Endothelial cell of umbilical vein (primary cell): ENCODE measurements around the gene THAP4. TPM values are rescaled to one million over a fixed set of nuclear protein-coding genes. Genes with fewer than 3 reads are reported as not detected.

Source experiments
- BruUV-seq: library from RNA; stranded (reverse); fragments of 400-500 nt; replicated peaks from 2 replicates; lab custom pipeline; 2021; lab: Mats Ljungman, UMichigan
- CTCF ChIA-PET: fragments of 300-600, 350-600 bp; sonication (Branson Sonifier 250); formaldehyde crosslinking; loops from one replicate; lab custom pipeline; 2021; ENCODE audit warnings: antibody characterized with exemption, inconsistent platforms; lab: Charles Lee
- POLR2A ChIA-PET: fragments of 300-600, 350-600 bp; sonication (Branson Sonifier 250); formaldehyde crosslinking; loops from one replicate; lab custom pipeline; 2021; ENCODE audit warnings: antibody characterized with exemption, inconsistent platforms; lab: Charles Lee
- DNase-seq: peaks from one replicate; pipeline ENCODE4 v3.0.0-alpha.2; 2011; ENCODE audit warnings: low read depth, low spot score
- FAIRE-seq: peaks from 2 replicates; lab custom pipeline; 2011; peaks lifted over from hg19 to GRCh38; lab: Jason Lieb, UNC
- H2AFZ ChIP-seq: 2 replicates; pipeline ENCODE4 v1.6.0; 2012; ENCODE audit warnings: low read depth, low read length, control low read depth, inconsistent platforms
- H3K27ac ChIP-seq: 2 replicates; pipeline ENCODE4 v1.5.1; 2011; ENCODE audit warnings: low read depth, mild to moderate bottlenecking, control low read depth, low read length, moderate library complexity; ENCODE audit not compliant: insufficient read depth
- H3K27me3 ChIP-seq, 2 experiments: 2 replicates each; pipeline versions ENCODE4 v1.6.0 to v1.6.1; 2011; ENCODE audit warnings: low read length in 2 of 2, mixed read lengths in 1 of 2; ENCODE audit not compliant: control insufficient read depth in 2 of 2, insufficient read depth in 2 of 2
- H3K36me3 ChIP-seq, 2 experiments: 2 replicates in 1 of 2; 3 replicates in 1 of 2; pipeline ENCODE4 v1.5.1; 2011; ENCODE audit warnings: low read length in 2 of 2, mild to moderate bottlenecking in 1 of 2, moderate library complexity in 1 of 2; ENCODE audit not compliant: control insufficient read depth in 2 of 2, insufficient read depth in 2 of 2; ENCODE audit errors: extremely low read depth in 1 of 2
- H3K4me1 ChIP-seq: 3 replicates; pipeline ENCODE4 v1.5.1; 2011; ENCODE audit warnings: mild to moderate bottlenecking, low read length; ENCODE audit not compliant: control insufficient read depth, insufficient read depth; ENCODE audit errors: extremely low read depth
- H3K4me2 ChIP-seq: 2 replicates; pipeline ENCODE4 v1.6.1; 2011; ENCODE audit warnings: low read length, control low read depth, mixed read lengths; ENCODE audit not compliant: insufficient read depth
- H3K4me3 ChIP-seq, 3 experiments: fragments of 200-600 bp in 1 of 3; sonication (generic), shearing (Covaris generic) in 1 of 3; replicated peaks in 1 of 3; 2 replicates each; pipeline ENCODE4 v1.5.1; 2011 to 2016; ENCODE audit warnings: control low read depth in 3 of 3, low read length in 3 of 3, mild to moderate bottlenecking in 2 of 3, inconsistent platforms in 1 of 3, low read depth in 1 of 3, moderate library complexity in 1 of 3; ENCODE audit not compliant: insufficient read depth in 1 of 3
- H3K79me2 ChIP-seq: 2 replicates; pipeline ENCODE4 v1.6.0; 2012; ENCODE audit warnings: low read length, inconsistent platforms; ENCODE audit not compliant: control insufficient read depth, insufficient read depth
- H3K9ac ChIP-seq: replicated peaks from 2 replicates; pipeline ENCODE3; 2011; ENCODE audit warnings: low read length, control low read depth; ENCODE audit not compliant: insufficient read depth; ENCODE audit errors: extremely low read depth
- H3K9me1 ChIP-seq: replicated peaks from 3 replicates; pipeline ENCODE4 v1.6.0; 2011; ENCODE audit warnings: mild to moderate bottlenecking, low read length; ENCODE audit not compliant: control insufficient read depth, insufficient read depth; ENCODE audit errors: extremely low read depth
- H3K9me3 ChIP-seq: replicated peaks from 2 replicates; pipeline ENCODE4 v1.5.1; 2012; ENCODE audit warnings: low read length, inconsistent platforms; ENCODE audit not compliant: control insufficient read depth, insufficient read depth
- H4K20me1 ChIP-seq: replicated peaks from 2 replicates; pipeline ENCODE3; 2011; ENCODE audit warnings: mild to moderate bottlenecking, low read length; ENCODE audit not compliant: control insufficient read depth, insufficient read depth; ENCODE audit errors: extremely low read depth
- EZH2 ChIP-seq: IDR thresholded peaks from 2 replicates; pipeline ENCODE4 v1.6.1; 2012; ENCODE audit warnings: borderline replicate concordance, low read depth, mild to moderate bottlenecking, moderate library complexity, low read length, inconsistent platforms; ENCODE audit not compliant: severe bottlenecking
- FOS ChIP-seq: IDR thresholded peaks from 2 replicates; pipeline ENCODE4 v1.6.1; 2011; ENCODE audit warnings: mild to moderate bottlenecking, low read length, moderate library complexity, borderline replicate concordance; ENCODE audit not compliant: insufficient read depth
- GATA2 ChIP-seq: IDR thresholded peaks from 2 replicates; pipeline ENCODE4 v1.7.0; 2011; ENCODE audit warnings: low read depth, mild to moderate bottlenecking, moderate library complexity, mixed read lengths, low read length; ENCODE audit not compliant: insufficient read length, insufficient read depth
- JUN ChIP-seq: IDR thresholded peaks from 2 replicates; pipeline ENCODE4 v1.6.1; 2011; ENCODE audit warnings: borderline replicate concordance, low read depth; ENCODE audit not compliant: insufficient read length, insufficient read depth
- MYC ChIP-seq: IDR thresholded peaks from one replicate; pipeline ENCODE4 v1.6.1; 2011; ENCODE audit warnings: mild to moderate bottlenecking, low read depth, low read length
- POLR2A ChIP-seq: IDR thresholded peaks from 2 replicates; pipeline ENCODE4 v1.6.1; 2012; ENCODE audit warnings: low read depth, mild to moderate bottlenecking, control low read depth, low read length
- POLR2AphosphoS5 ChIP-seq: IDR thresholded peaks from 2 replicates; pipeline ENCODE4 v1.6.1; 2012; ENCODE audit warnings: low read depth, mild to moderate bottlenecking, control low read depth, low read length, moderate library complexity; ENCODE audit not compliant: insufficient read depth
- dilution Hi-C: fragments of 300-500 bp; cut with MboI; formaldehyde crosslinking; loops from one replicate; pipeline ENCODE4 v1.15.0; 2019; ENCODE audit warnings: low sequenced_read_pairs; ENCODE audit not compliant: extremely low pct_ligation_motif_present
- intact Hi-C: fragments of 100-400 bp; cut with micrococcal nuclease; formaldehyde crosslinking; loops from one replicate; pipeline ENCODE4 v1.10.0; 2022
- polyA plus RNA-seq, 4 experiments: library from polyadenylated mRNA; depleted of rRNA in 3 of 4; stranded (reverse) in 3 of 4; unstranded in 1 of 4; fragments of >200 nt; gene quantifications; 2 replicates each; pipeline versions ENCODE4 v1.2.1 to v1.2.3, GENCODE V29; 2011 to 2012; ENCODE audit warnings: missing spikeins in 1 of 4
- total RNA-seq: library from RNA; stranded (reverse); gene quantifications from 2 replicates; pipeline ENCODE4 v1.2.3, GENCODE V29; 2021
- TF ChIP-seq, protein P1 (sequence below): IDR thresholded peaks from 2 replicates; pipeline ENCODE4 v1.6.1; 2011; ENCODE audit not compliant: insufficient read depth, insufficient read length
- TF ChIP-seq, protein P2 (sequence below), 2 donors: IDR thresholded peaks; 1 replicate in 1 of 2; 2 replicates in 1 of 2; pipeline ENCODE4 v1.5.1; 2011; ENCODE audit warnings: low read length in 2 of 2, mild to moderate bottlenecking in 2 of 2, moderate library complexity in 2 of 2, control low read depth in 1 of 2, inconsistent platforms in 1 of 2, low read depth in 1 of 2; ENCODE audit not compliant: insufficient read depth in 1 of 2; ENCODE audit errors: extremely low read depth in 1 of 2

THAP4 gene
- total and polyA plus RNA-seq, 2 donors (not counting 3 experiments of a cell fraction or from before 2014, with no cell fraction given) = 45.4 to 47.4 TPM

DNA sequence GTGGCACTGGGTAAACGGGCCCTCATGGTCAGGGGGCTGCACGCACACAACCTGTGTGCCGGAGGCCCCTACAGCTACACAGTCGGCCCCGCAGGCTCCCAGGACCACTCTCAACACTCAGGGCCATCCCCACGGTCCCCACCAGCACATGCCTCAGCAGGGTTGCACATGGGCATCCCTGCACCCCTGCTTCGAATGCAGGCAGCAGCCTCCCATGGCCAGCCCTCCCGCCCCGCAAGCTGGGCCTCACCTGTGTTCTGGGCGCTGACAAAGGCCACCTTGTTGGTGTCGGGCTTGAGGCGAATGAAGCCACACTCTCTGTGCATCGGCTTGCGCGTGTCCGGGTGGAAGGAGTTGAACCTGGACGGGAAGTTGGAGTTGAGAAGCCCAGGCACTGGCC is 34.2 kb downstream of the THAP4 start:
- DNase-seq (no peak), FAIRE-seq (no peak)
- dilution Hi-C loops = no loop called here
- peaks cover 5 to 18% of the 10 kb centered on the region in 2 experiments for H3K36me3 ChIP-seq
- no peaks in the 10 kb centered on the region for H3K27me3 ChIP-seq
- no peak overlapping the region for H3K27ac ChIP-seq
- intact Hi-C loops = no loop called here
- no peaks in the 10 kb centered on the region for H3K9me3 ChIP-seq
- POLR2A ChIA-PET = no interaction called here
- TF ChIP-seq EZH2 = no peak
- TF ChIP-seq, protein P1, sequence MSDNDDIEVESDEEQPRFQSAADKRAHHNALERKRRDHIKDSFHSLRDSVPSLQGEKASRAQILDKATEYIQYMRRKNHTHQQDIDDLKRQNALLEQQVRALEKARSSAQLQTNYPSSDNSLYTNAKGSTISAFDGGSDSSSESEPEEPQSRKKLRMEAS = no peak
- TF ChIP-seq GATA2 = no peak
- no peak for TF ChIP-seq POLR2A
- no peak for TF ChIP-seq POLR2AphosphoS5
- no peak for TF ChIP-seq JUN
- TF ChIP-seq, protein P2, sequence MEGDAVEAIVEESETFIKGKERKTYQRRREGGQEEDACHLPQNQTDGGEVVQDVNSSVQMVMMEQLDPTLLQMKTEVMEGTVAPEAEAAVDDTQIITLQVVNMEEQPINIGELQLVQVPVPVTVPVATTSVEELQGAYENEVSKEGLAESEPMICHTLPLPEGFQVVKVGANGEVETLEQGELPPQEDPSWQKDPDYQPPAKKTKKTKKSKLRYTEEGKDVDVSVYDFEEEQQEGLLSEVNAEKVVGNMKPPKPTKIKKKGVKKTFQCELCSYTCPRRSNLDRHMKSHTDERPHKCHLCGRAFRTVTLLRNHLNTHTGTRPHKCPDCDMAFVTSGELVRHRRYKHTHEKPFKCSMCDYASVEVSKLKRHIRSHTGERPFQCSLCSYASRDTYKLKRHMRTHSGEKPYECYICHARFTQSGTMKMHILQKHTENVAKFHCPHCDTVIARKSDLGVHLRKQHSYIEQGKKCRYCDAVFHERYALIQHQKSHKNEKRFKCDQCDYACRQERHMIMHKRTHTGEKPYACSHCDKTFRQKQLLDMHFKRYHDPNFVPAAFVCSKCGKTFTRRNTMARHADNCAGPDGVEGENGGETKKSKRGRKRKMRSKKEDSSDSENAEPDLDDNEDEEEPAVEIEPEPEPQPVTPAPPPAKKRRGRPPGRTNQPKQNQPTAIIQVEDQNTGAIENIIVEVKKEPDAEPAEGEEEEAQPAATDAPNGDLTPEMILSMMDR (IDR thresholded peaks at IDR 0.05; ENCODE audit: extremely low read depth in 1 of 2, insufficient read depth in 1 of 2, low read depth in 1 of 2, low read length in 2 of 2) = no peak
- TF ChIP-seq MYC = no peak
- no peak for TF ChIP-seq FOS
- H3K4me1 ChIP-seq = peaks cover 8% of the 10 kb centered on the region
- no peak overlapping the region for H3K4me3 ChIP-seq
- H3K4me2 ChIP-seq = no peak overlapping the region
- no peaks in the 10 kb centered on the region for H3K9me1 ChIP-seq
- no peaks in the 10 kb centered on the region for H4K20me1 ChIP-seq
- H3K79me2 ChIP-seq = no peaks in the 10 kb centered on the region
- no peak overlapping the region for H2AFZ ChIP-seq
- CTCF ChIA-PET = no interaction called here
- BruUV-seq = no TSS peak
- H3K9ac ChIP-seq = no peak overlapping the region
